HepG2 (cell line): Measurements from ENCODE around the gene CPXM1. TPM values are rescaled to one million over a fixed set of nuclear protein-coding genes. Genes with fewer than 3 reads are reported as not detected.

Experiments
- ATAC-seq: fragments of 200-7000 bp; cut with Tn5 transposase; 3 replicates; pipeline ENCODE4 v1.9.1; 2020; ENCODE audit warnings: mild to moderate bottlenecking, moderate library complexity
- BruUV-seq: library from RNA; stranded (reverse); fragments of 400-500 nt; replicated peaks from 2 replicates; lab custom pipeline; 2021; lab: Mats Ljungman, UMichigan
- CTCF ChIA-PET: fragments of 300-600 bp; formaldehyde crosslinking; extraction: SDS; loops from one replicate; lab custom pipeline; 2021; ENCODE audit warnings: low total read pairs, inconsistent platforms, low intra/inter-chr PET ratio; lab: Yijun Ruan, JAX
- POLR2A ChIA-PET: fragments of 350-600 bp; sonication (Branson Sonifier 250); formaldehyde crosslinking; loops from one replicate; lab custom pipeline; 2020; ENCODE audit warnings: antibody characterized with exemption, inconsistent platforms; lab: Yijun Ruan, JAX
- DNase-seq: peaks from one replicate; pipeline ENCODE4 v3.0.0-alpha.2; 2015; ENCODE audit warnings: low spot score
- FAIRE-seq: peaks from 3 replicates; lab custom pipeline; 2011; peaks lifted over from hg19 to GRCh38; lab: Jason Lieb, UNC
- H2AFZ ChIP-seq: one replicate; pipeline ENCODE4 v1.6.1; 2011; ENCODE audit warnings: low read length, inconsistent platforms
- H3K27ac ChIP-seq: fragments of 300-600 bp; 3 replicates; pipeline ENCODE4 v1.8.0; 2011; ENCODE audit warnings: mixed run types, mild to moderate bottlenecking, mixed read lengths, low read length, inconsistent platforms; ENCODE audit not compliant: insufficient read depth; ENCODE audit errors: extremely low read length
- H3K27me3 ChIP-seq, 2 experiments: fragments of 200-600 bp in 1 of 2; 2 replicates in 1 of 2; 3 replicates in 1 of 2; pipeline versions ENCODE4 v1.6.0 to v1.8.0; 2011; ENCODE audit warnings: low read length in 2 of 2, mild to moderate bottlenecking in 2 of 2, moderate library complexity in 2 of 2, inconsistent platforms in 1 of 2; ENCODE audit not compliant: insufficient read depth in 2 of 2, control insufficient read depth in 1 of 2
- H3K36me3 ChIP-seq, 2 experiments: fragments of 200-600 bp in 1 of 2; replicated peaks in 1 of 2; 2 replicates in 1 of 2; 3 replicates in 1 of 2; pipeline versions ENCODE4 v1.5.1 to v1.8.0; 2011; ENCODE audit warnings: low read length in 2 of 2, inconsistent platforms in 1 of 2; ENCODE audit not compliant: insufficient read depth in 2 of 2, control insufficient read depth in 1 of 2
- H3K4me1 ChIP-seq: 2 replicates; pipeline ENCODE4 v1.5.1; 2012; ENCODE audit warnings: low read length, inconsistent platforms; ENCODE audit not compliant: insufficient read depth
- H3K4me2 ChIP-seq: 2 replicates; pipeline ENCODE4 v1.6.0; 2011; ENCODE audit warnings: low read depth, low read length, inconsistent platforms
- H3K4me3 ChIP-seq, 3 experiments: fragments of 200-600 bp in 1 of 3; sonication (generic), shearing (Covaris generic) in 1 of 3; replicated peaks in 1 of 3; 2 replicates each; pipeline ENCODE4 v1.5.1; 2011 to 2016; ENCODE audit warnings: low read length in 3 of 3, inconsistent platforms in 2 of 3, low read depth in 2 of 3, mild to moderate bottlenecking in 2 of 3, control low read depth in 1 of 3, mixed read lengths in 1 of 3; ENCODE audit not compliant: insufficient read depth in 1 of 3
- H3K79me2 ChIP-seq: one replicate; pipeline ENCODE4 v1.6.1; 2011; ENCODE audit warnings: low read length, inconsistent platforms; ENCODE audit not compliant: insufficient read depth
- H3K9ac ChIP-seq: 2 replicates; pipeline ENCODE4 v1.6.0; 2011; ENCODE audit warnings: mild to moderate bottlenecking, low read depth, low read length, inconsistent platforms; ENCODE audit not compliant: insufficient read depth
- H3K9me3 ChIP-seq: 2 replicates; pipeline ENCODE4 v1.5.1; 2012; ENCODE audit warnings: mild to moderate bottlenecking, low read length
- H4K20me1 ChIP-seq: 2 replicates; pipeline ENCODE4 v1.6.0; 2011; ENCODE audit warnings: inconsistent platforms, mild to moderate bottlenecking, low read length, moderate library complexity; ENCODE audit not compliant: insufficient read depth
- MED8 ChIP-seq: sonication (generic); formaldehyde crosslinking; IDR thresholded peaks from 2 replicates; pipeline ENCODE4 v1.8.1; 2023; ENCODE audit warnings: mild to moderate bottlenecking, missing genetic modification reagents; ENCODE audit not compliant: insufficient replicate concordance
- MLX ChIP-seq: IDR thresholded peaks from 2 replicates; pipeline ENCODE4 v1.6.1; 2016
- MNT ChIP-seq: fragments of 450-650 bp; IDR thresholded peaks from 2 replicates; pipeline ENCODE4 v1.6.1; 2016
- ZNF207 ChIP-seq: fragments of 450-650 bp; IDR thresholded peaks from 2 replicates; pipeline ENCODE4 v1.6.1; 2016; ENCODE audit warnings: antibody characterized with exemption, borderline replicate concordance
- ZSCAN21 ChIP-seq: sonication (generic); formaldehyde crosslinking; IDR thresholded peaks from 2 replicates; pipeline ENCODE4 v1.8.0; 2022; ENCODE audit warnings: mild to moderate bottlenecking, missing genetic modification reagents, moderate library complexity, borderline replicate concordance
- WGBS: methylation state at CpG from one replicate; pipeline ENCODE4 v1.1.6; 2017; ENCODE audit warnings: low lambda C conversion rate; 5-methylcytosine and 5-hydroxymethylcytosine counted together
- in situ Hi-C: cut with HindIII; loops from 2 replicates; pipeline ENCODE4 v1.10.0; 2017; ENCODE audit warnings: low pct_unique_long_range_greater_than_20kb; ENCODE audit not compliant: extremely low pct_ligation_motif_present
- intact Hi-C: fragments of 100-400 bp; cut with micrococcal nuclease; formaldehyde crosslinking; loops from one replicate; pipeline ENCODE4 v1.10.0; 2022; ENCODE audit not compliant: unreplicated experiment
- polyA plus RNA-seq, 8 experiments: library from polyadenylated mRNA; depleted of rRNA in 3 of 8; stranded (reverse) in 7 of 8; unstranded in 1 of 8; fragments of >200 nt; fragmentation: Illumina TruSeq in 4 of 8; extraction: Trizol in 4 of 8; gene quantifications; 2 replicates each; pipeline versions ENCODE4 v1.2.1 to v1.2.3, GENCODE V29; 2011 to 2016; ENCODE audit warnings: low read depth in 4 of 8, missing spikeins in 1 of 8, mixed read lengths in 1 of 8; ENCODE audit not compliant: insufficient read depth in 1 of 8
- total RNA-seq, 5 experiments: library from RNA; depleted of rRNA; stranded (reverse); fragments of >200 nt; fragmentation: Illumina TruSeq; extraction: Trizol; gene quantifications; 2 replicates each; pipeline ENCODE4 v1.2.3, GENCODE V29; 2016; ENCODE audit warnings: low read depth in 1 of 5

CPXM1 gene
- total and polyA plus RNA-seq, 2 of the 13 experiments (the other 11 are each of a cell fraction or from before 2014, with no cell fraction given): 0.07 TPM; not detected in 1

DNA sequence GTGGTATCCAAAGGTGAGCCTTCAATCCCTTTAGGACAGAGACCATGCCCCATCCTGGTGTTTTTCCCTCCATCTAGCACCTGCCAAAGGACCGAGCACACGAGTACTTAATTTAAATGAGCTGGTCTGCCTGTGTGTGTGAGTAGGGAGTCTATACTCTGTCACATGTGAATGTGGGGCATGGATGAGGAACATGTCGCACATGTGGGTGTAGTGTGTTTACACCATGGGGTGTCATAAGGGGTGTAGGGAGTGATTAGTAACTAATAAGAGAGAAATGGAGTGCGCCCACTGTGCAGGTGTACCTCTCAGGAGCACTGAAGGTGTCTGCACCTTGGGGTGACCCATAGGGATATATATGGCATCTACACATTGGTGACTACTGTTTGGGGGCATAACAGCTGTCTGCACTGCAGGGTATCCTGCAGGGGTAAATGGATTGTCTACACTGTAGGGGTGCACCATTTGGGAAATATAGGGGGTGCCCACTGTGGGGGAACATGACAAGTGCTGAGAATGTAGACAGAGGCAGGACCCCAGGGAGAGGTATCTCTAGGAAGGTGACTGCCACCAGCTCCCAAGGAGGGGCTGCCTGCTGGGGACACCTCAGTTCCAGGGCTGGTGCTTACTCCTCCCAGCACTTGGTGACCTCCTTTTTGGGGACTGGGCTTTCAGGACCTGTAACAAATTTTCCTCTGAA is 54.3 kb downstream of the CPXM1 start:
- CTCF ChIA-PET: no interaction called here

More for the DNA sequence above, 54.3 kb downstream of the CPXM1 start:
- Histone ChIP-seq H3K4me3 (no peak overlapping the region), H3K4me1 (peaks cover 22% of the 10 kb centered on the region), H3K36me3 (no peaks in the 10 kb centered on the region), H3K9me3 (no peaks in the 10 kb centered on the region), H3K9ac (no peak overlapping the region), H3K27me3 (peaks cover 12 to 77% of the 10 kb centered on the region in 2 experiments), H3K79me2 (no peaks in the 10 kb centered on the region), H4K20me1 (0 out of 2 replicates have a peak, but pooled peaks cover 3% of the 10 kb centered on the region), H2AFZ (no peak overlapping the region), H3K4me2 (no peak overlapping the region), H3K27ac (no peak overlapping the region)
- in situ Hi-C loops (no loop called here), intact Hi-C loops (no loop called here)
- no peak for DNase-seq
- FAIRE-seq: no peak
- POLR2A ChIA-PET: no interaction called here
- no peak for ATAC-seq
- no peak for TF ChIP-seq MED8
- 0 out of 2 replicates have a peak, but pooled peaks have one; percentile 40 for TF ChIP-seq ZSCAN21
- 0 out of 2 replicates have a peak, but pooled peaks have one; percentile 26 for TF ChIP-seq ZNF207
- TF ChIP-seq MNT: peak; percentile 55; the same call in 1 of the 2 replicates
- no peak for TF ChIP-seq MLX (CRISPR knock-in tag)
- no TSS peak for BruUV-seq
- WGBS: 12% methylated on average over 4 of the region's 4 CpGs
